Measurements from ENCODE around the gene CLSTN1. TPM values are rescaled to one million over a fixed set of nuclear protein-coding genes. Genes with fewer than 3 reads are reported as not detected.

The CLSTN1 gene
- total RNA-seq, 1 donor from 2014 or later, result 75.4 TPM

DNA sequence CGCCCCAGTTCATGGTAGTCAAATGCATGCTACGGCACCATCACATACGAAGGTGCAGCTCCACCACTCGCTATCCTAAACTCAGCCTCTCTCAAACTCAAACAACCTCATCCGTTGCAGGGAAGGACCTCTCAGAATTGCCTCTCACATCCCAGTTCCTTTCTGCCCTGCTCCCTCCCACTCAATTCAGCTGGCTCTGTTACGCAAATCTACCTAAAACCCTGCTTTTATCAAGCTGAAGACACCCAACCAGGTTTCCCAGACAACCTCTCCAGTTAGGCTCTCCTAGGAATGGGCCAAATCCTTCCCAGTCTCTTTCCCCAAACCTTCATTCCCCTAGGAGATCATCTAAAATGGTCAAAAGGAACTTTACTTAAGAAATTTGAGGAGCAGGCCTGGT is 62.9 kb downstream of the CLSTN1 start:
- Histone ChIP-seq H3K27ac (peak overlapping the region; percentile 68), H3K36me3 (no peaks in the 10 kb centered on the region), H3F3A (ENCODE audit: low read depth) (peaks cover 10% of the 10 kb centered on the region), H3K4me2 (peak overlapping the region; percentile 49), H3K9me3 (ENCODE audit: low read depth) (no peaks in the 10 kb centered on the region), H3K79me2 (ENCODE audit: low read depth) (peaks cover 97% of the 10 kb centered on the region), H3K9ac (no peak overlapping the region), H3K4me1 (peaks cover 16% of the 10 kb centered on the region), H3K27me3 (no peaks in the 10 kb centered on the region), H3K4me3 (no peak overlapping the region), H2AFZ (replicated peaks) (no peak overlapping the region), H4K20me1 (ENCODE audit: low read depth) (peaks cover 65% of the 10 kb centered on the region)
- Mint-ChIP-seq H3K9me3 (peaks cover 4% of the 10 kb centered on the region), H3K27me3 (ENCODE audit: insufficient read depth, low read depth) (no peaks in the 10 kb centered on the region), H3K27ac (peak overlapping the region; percentile 61), H3K36me3 (peaks cover 29% of the 10 kb centered on the region), H3K4me1 (peaks cover 27% of the 10 kb centered on the region), H3K4me3 (no peak overlapping the region)
- DNase-seq (ENCODE audit: low spot score), result no peak
- TF ChIP-seq, protein P1, sequence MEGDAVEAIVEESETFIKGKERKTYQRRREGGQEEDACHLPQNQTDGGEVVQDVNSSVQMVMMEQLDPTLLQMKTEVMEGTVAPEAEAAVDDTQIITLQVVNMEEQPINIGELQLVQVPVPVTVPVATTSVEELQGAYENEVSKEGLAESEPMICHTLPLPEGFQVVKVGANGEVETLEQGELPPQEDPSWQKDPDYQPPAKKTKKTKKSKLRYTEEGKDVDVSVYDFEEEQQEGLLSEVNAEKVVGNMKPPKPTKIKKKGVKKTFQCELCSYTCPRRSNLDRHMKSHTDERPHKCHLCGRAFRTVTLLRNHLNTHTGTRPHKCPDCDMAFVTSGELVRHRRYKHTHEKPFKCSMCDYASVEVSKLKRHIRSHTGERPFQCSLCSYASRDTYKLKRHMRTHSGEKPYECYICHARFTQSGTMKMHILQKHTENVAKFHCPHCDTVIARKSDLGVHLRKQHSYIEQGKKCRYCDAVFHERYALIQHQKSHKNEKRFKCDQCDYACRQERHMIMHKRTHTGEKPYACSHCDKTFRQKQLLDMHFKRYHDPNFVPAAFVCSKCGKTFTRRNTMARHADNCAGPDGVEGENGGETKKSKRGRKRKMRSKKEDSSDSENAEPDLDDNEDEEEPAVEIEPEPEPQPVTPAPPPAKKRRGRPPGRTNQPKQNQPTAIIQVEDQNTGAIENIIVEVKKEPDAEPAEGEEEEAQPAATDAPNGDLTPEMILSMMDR (IDR thresholded peaks at IDR 0.05), result no peak
- TF ChIP-seq EZH2 (IDR thresholded peaks at IDR 0.05) (no peak), EZH2phosphoT487 (IDR thresholded peaks at IDR 0.05) (no peak)

- peaks cover 35% of the 10 kb centered on the region for H3K36me3 Mint-ChIP-seq
- Histone ChIP-seq H3K9ac (no peak overlapping the region), H3F3A (ENCODE audit: low read depth) (peaks cover 10% of the 10 kb centered on the region), H3K27me3 (no peaks in the 10 kb centered on the region), H3K4me2 (no peak overlapping the region), H3K4me1 (peaks cover 22% of the 10 kb centered on the region), H3K79me2 (ENCODE audit: low read depth) (peaks cover 96% of the 10 kb centered on the region), H3K4me3 (no peak overlapping the region), H2AFZ (replicated peaks) (no peak overlapping the region), H3K9me3 (ENCODE audit: low read depth) (no peaks in the 10 kb centered on the region), H4K20me1 (ENCODE audit: low read depth) (peaks cover 67% of the 10 kb centered on the region), H3K27ac (no peak overlapping the region), H3K36me3 (no peaks in the 10 kb centered on the region)
- no peak for DNase-seq (ENCODE audit: low spot score)
- no peaks in the 10 kb centered on the region for H3K27me3 Mint-ChIP-seq (ENCODE audit: insufficient read depth, low read depth)
- H3K27ac Mint-ChIP-seq, result no peak overlapping the region
- H3K4me3 Mint-ChIP-seq, result no peak overlapping the region
- H3K4me1 Mint-ChIP-seq, result peaks cover 33% of the 10 kb centered on the region
- H3K9me3 Mint-ChIP-seq, result peaks cover 4% of the 10 kb centered on the region
- no peak for TF ChIP-seq EZH2 (IDR thresholded peaks at IDR 0.05)
These were observed 63.8 kb downstream of the CLSTN1 start for GRCh38 chr1:9759939-9760338.

GRCh38 chr1:9758559-9759121 is 65.1 kb downstream of the CLSTN1 start:
- no peaks in the 10 kb centered on the region for H3K9me3 ChIP-seq (ENCODE audit: low read depth)
- peaks cover 19% of the 10 kb centered on the region for H3K4me1 ChIP-seq
- no peak overlapping the region for H3K27ac ChIP-seq
- peaks cover 29% of the 10 kb centered on the region for H3K4me1 Mint-ChIP-seq
- H3K9me3 Mint-ChIP-seq, result peaks cover 4% of the 10 kb centered on the region
- no peaks in the 10 kb centered on the region for H3K27me3 Mint-ChIP-seq (ENCODE audit: insufficient read depth, low read depth)
- peaks cover 31% of the 10 kb centered on the region for H3K36me3 Mint-ChIP-seq
- H3K4me3 ChIP-seq, result no peak overlapping the region
- H3K36me3 ChIP-seq, result peaks cover 4% of the 10 kb centered on the region
- no peaks in the 10 kb centered on the region for H3K27me3 ChIP-seq
- no peak overlapping the region for H3K4me2 ChIP-seq
- peaks cover 62% of the 10 kb centered on the region for H4K20me1 ChIP-seq (ENCODE audit: low read depth)
- TF ChIP-seq EZH2phosphoT487 (IDR thresholded peaks at IDR 0.05) (no peak), EZH2 (IDR thresholded peaks at IDR 0.05) (no peak)
- TF ChIP-seq, protein P1 (IDR thresholded peaks at IDR 0.05), result no peak
- H3F3A ChIP-seq (ENCODE audit: low read depth), result peaks cover 10% of the 10 kb centered on the region
- H2AFZ ChIP-seq (replicated peaks), result no peak overlapping the region
- H3K27ac Mint-ChIP-seq, result peak overlapping the region; percentile 47
- H3K9ac ChIP-seq, result no peak overlapping the region
- DNase-seq (ENCODE audit: low spot score), result no peak
- no peak overlapping the region for H3K4me3 Mint-ChIP-seq
- peaks cover 85% of the 10 kb centered on the region for H3K79me2 ChIP-seq (ENCODE audit: low read depth)

DNA sequence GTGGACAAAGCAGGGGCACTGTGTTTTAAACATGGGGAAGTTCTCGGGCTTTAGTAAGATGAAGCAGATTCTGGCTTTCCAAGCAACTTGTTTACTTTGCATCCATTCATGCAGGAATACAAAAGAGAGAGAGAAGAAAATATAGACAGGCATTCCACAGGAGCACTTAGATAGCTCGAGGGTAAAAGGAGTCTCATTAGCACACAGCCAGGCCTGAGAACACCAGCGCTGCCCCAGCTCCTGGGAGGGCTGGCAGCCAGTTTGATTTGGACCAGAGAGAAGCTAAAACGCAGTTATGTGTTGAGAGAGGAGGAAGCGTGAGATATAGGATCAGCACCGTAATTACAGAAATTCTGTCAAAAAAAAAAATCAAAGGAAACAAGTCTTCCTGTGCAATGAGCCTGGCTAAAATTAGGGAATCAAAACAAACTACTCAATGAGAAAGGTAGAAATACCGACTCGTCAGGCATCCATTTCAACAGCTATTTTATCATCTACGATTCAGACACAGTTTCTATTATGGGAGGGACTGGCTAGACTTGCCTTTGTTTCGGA is 68.2 kb downstream of the CLSTN1 start:
- Mint-ChIP-seq H3K4me3 (no peak overlapping the region), H3K36me3 (peaks cover 29% of the 10 kb centered on the region), H3K9me3 (peaks cover 4% of the 10 kb centered on the region), H3K4me1 (peaks cover 22% of the 10 kb centered on the region), H3K27me3 (ENCODE audit: insufficient read depth, low read depth) (no peaks in the 10 kb centered on the region), H3K27ac (peak overlapping the region; percentile 24)
- Histone ChIP-seq H3K9ac (no peak overlapping the region), H3K79me2 (ENCODE audit: low read depth) (peaks cover 57% of the 10 kb centered on the region), H3K27ac (peak overlapping the region; percentile 40), H3K9me3 (ENCODE audit: low read depth) (no peaks in the 10 kb centered on the region), H2AFZ (replicated peaks) (no peak overlapping the region), H3K4me1 (peaks cover 14% of the 10 kb centered on the region), H3F3A (ENCODE audit: low read depth) (no peaks in the 10 kb centered on the region), H4K20me1 (ENCODE audit: low read depth) (peaks cover 54% of the 10 kb centered on the region), H3K36me3 (peaks cover 4% of the 10 kb centered on the region), H3K4me3 (no peak overlapping the region), H3K4me2 (no peak overlapping the region), H3K27me3 (no peaks in the 10 kb centered on the region)
- DNase-seq (ENCODE audit: low spot score), result no peak
- TF ChIP-seq EZH2 (IDR thresholded peaks at IDR 0.05) (no peak), EZH2phosphoT487 (IDR thresholded peaks at IDR 0.05) (no peak)
- TF ChIP-seq, protein P1 (IDR thresholded peaks at IDR 0.05), result no peak

Measured in neural progenitor cell (in vitro differentiated cells).